Neural cell (in vitro differentiated cells): ENCODE measurements around the gene RNF213.
"Not testable (repeated sequence)": the region's sequence is repeated elsewhere in the genome, so short reads cannot be mapped to it uniquely, and the experiment has no call there.

ENCODE experiments used
- CTCF ChIP-seq: fragments of 450-650 bp; IDR thresholded peaks from 2 replicates; pipeline ENCODE4 v1.5.1; 2014; ENCODE audit warnings: antibody characterized with exemption, mild to moderate bottlenecking, moderate library complexity; ENCODE audit not compliant: poor library complexity, severe bottlenecking
- EZH2 ChIP-seq: fragments of 200-600, 300-800 bp; shearing (Covaris generic), sonication (generic); IDR thresholded peaks from 2 replicates; pipeline ENCODE4 v1.6.1; 2014; ENCODE audit warnings: antibody characterized with exemption, low read length, borderline replicate concordance, mild to moderate bottlenecking; ENCODE audit not compliant: insufficient read depth, poor library complexity, severe bottlenecking
- MXI1 ChIP-seq: fragments of 450-650 bp; conservative IDR thresholded peaks from 2 replicates; pipeline ENCODE4 v1.6.1; 2014; ENCODE audit warnings: antibody characterized with exemption, mild to moderate bottlenecking; ENCODE audit not compliant: poor library complexity, severe bottlenecking
- RAD21 ChIP-seq: fragments of 450-650 bp; conservative IDR thresholded peaks from 2 replicates; pipeline ENCODE4 v1.6.1; 2014; ENCODE audit warnings: antibody characterized with exemption, mild to moderate bottlenecking, moderate library complexity
- TAF1 ChIP-seq: IDR thresholded peaks from 2 replicates; pipeline ENCODE4 v1.6.1; 2012; ENCODE audit warnings: low read depth

- not testable (repeated sequence) for TF ChIP-seq CTCF, RAD21, TAF1, MXI1, EZH2
These were observed 40.1 kb downstream of the RNF213 start for GRCh38 chr17:80300756-80301155.
